T-helper 22 cell (primary cell): ENCODE data around the gene RPS6KB2.

Experiments used
- DNase-seq: peaks from one replicate; pipeline ENCODE4 v3.0.0-alpha.2; 2020; ENCODE audit warnings: low read depth

The RPS6KB2 gene

GRCh38 chr11:67429722-67430121 is 1.4 kb downstream of the RPS6KB2 start:
- DNase-seq, result no peak

GRCh38 chr11:67431346-67432249 is 3.3 kb downstream of the RPS6KB2 start:
- no peak for DNase-seq

GRCh38 chr11:67432655-67433349 is 4.5 kb downstream of the RPS6KB2 start:
- no peak for DNase-seq

- DNase-seq, result no peak
Measured at GRCh38 chr11:67433536-67434394, 5.5 kb downstream of the RPS6KB2 start.

- DNase-seq, result no peak
Measured at GRCh38 chr11:67434395-67434881, 6.1 kb downstream of the RPS6KB2 start.

GRCh38 chr11:67435031-67435726 is 6.9 kb downstream of the RPS6KB2 start:
- DNase-seq, result no peak

- no peak for DNase-seq
Measured at GRCh38 chr11:67435727-67436458, 7.6 kb downstream of the RPS6KB2 start.

- no peak for DNase-seq
Measured at GRCh38 chr11:67436459-67437081, 8.3 kb downstream of the RPS6KB2 start.

- peak; percentile 77 for DNase-seq
Measured at GRCh38 chr11:67437082-67437808, 9.0 kb downstream of the RPS6KB2 start, which contains the start of gene PTPRCAP. Gene PTPRCAP (minus strand): TSS chr11:67437682. CDS start chr11:67437619, 63 bp downstream.

- DNase-seq, result no peak
Measured at GRCh38 chr11:67437809-67438157, 9.5 kb downstream of the RPS6KB2 start.

- DNase-seq, result peak; percentile 66
Measured at GRCh38 chr11:67438158-67438902, 10.0 kb downstream of the RPS6KB2 start.

- DNase-seq, result no peak
Measured at GRCh38 chr11:67439321-67440228, 11.3 kb downstream of the RPS6KB2 start.

GRCh38 chr11:67440229-67441097 is 12.2 kb downstream of the RPS6KB2 start:
- DNase-seq, result no peak

- DNase-seq, result no peak
Measured at GRCh38 chr11:67441098-67441563, 12.8 kb downstream of the RPS6KB2 start.

GRCh38 chr11:67441731-67442351 is 13.5 kb downstream of the RPS6KB2 start:
- no peak for DNase-seq
